ENCODE measurements around the gene KCNJ9.

- TF ChIP-seq CTCF (conservative IDR thresholded peaks at IDR 0.05) (no peak; the same call in 1 of the 2 replicates), EZH2 (IDR thresholded peaks at IDR 0.05; ENCODE audit: low read depth) (no peak)
These were observed 2.8 kb downstream of the KCNJ9 start for GRCh38 chr1:160083968-160084770.

Measured in PC-9 (cell line).